Common myeloid progenitor, CD34-positive (primary cell): ENCODE measurements around the gene ANKRD6.

Source experiments
- CTCF ChIA-PET: fragments of 350-600 bp; sonication (Branson Sonifier 250); formaldehyde crosslinking; loops from one replicate; lab custom pipeline; 2021; ENCODE audit warnings: antibody characterized with exemption; lab: Charles Lee
- POLR2A ChIA-PET: fragments of 350-600 bp; sonication (Branson Sonifier 250); formaldehyde crosslinking; loops from one replicate; lab custom pipeline; 2021; ENCODE audit warnings: antibody characterized with exemption; lab: Charles Lee
- DNase-seq, 3 donors: peaks; one replicate each; pipeline versions ENCODE4 v3.0.0 to v3.0.0-alpha.2; 2013
- H3K27ac ChIP-seq, 2 experiments: 1 replicate in 1 of 2; 2 replicates in 1 of 2; pipeline ENCODE4 v1.7.0; 2013; ENCODE audit warnings: inconsistent platforms in 2 of 2, low read length in 2 of 2, mild to moderate bottlenecking in 2 of 2, low read depth in 1 of 2, moderate library complexity in 1 of 2; ENCODE audit not compliant: severe bottlenecking in 2 of 2, insufficient read depth in 1 of 2, poor library complexity in 1 of 2
- H3K27me3 ChIP-seq, 5 experiments: replicated peaks in 2 of 5; 1 replicate in 3 of 5; 2 replicates in 2 of 5; pipeline versions ENCODE4 v1.6.1 to v1.7.0; 2013; ENCODE audit warnings: low read length in 4 of 5, mild to moderate bottlenecking in 2 of 5, moderate library complexity in 2 of 5, inconsistent platforms in 1 of 5; ENCODE audit not compliant: insufficient read depth in 5 of 5, control insufficient read depth in 4 of 5
- H3K36me3 ChIP-seq, 4 experiments: 1 replicate in 2 of 4; 2 replicates in 2 of 4; pipeline versions ENCODE4 v1.6.1 to v1.7.0; 2013; ENCODE audit warnings: low read length in 3 of 4, control low read depth in 1 of 4, mild to moderate bottlenecking in 1 of 4; ENCODE audit not compliant: control insufficient read depth in 4 of 4, insufficient read depth in 4 of 4
- H3K4me1 ChIP-seq, 4 experiments: 1 replicate in 3 of 4; 2 replicates in 1 of 4; pipeline versions ENCODE4 v1.6.1 to v1.7.1; 2013; ENCODE audit warnings: low read length in 3 of 4, mild to moderate bottlenecking in 3 of 4, control low read depth in 1 of 4, inconsistent platforms in 1 of 4, moderate library complexity in 1 of 4; ENCODE audit not compliant: control insufficient read depth in 4 of 4, insufficient read depth in 4 of 4; ENCODE audit errors: control extremely low read depth in 1 of 4
- H3K4me3 ChIP-seq, 7 experiments: 1 replicate in 4 of 7; 2 replicates in 3 of 7; pipeline versions ENCODE4 v1.5.1 to v1.7.0; 2013; ENCODE audit warnings: mild to moderate bottlenecking in 7 of 7, low read length in 6 of 7, moderate library complexity in 6 of 7, inconsistent platforms in 2 of 7, low read depth in 2 of 7, control low read depth in 1 of 7; ENCODE audit not compliant: insufficient read depth in 4 of 7, control insufficient read depth in 1 of 7; ENCODE audit errors: extremely low read depth in 1 of 7
- H3K9me3 ChIP-seq, 5 experiments: 1 replicate in 4 of 5; 2 replicates in 1 of 5; pipeline versions ENCODE4 v1.6.1 to v1.7.1; 2013; ENCODE audit warnings: low read length in 4 of 5, mild to moderate bottlenecking in 2 of 5, inconsistent platforms in 1 of 5, low read depth in 1 of 5, moderate library complexity in 1 of 5; ENCODE audit not compliant: control insufficient read depth in 4 of 5, insufficient read depth in 2 of 5; ENCODE audit errors: control extremely low read depth in 1 of 5
- WGBS: methylation state at CpG from one replicate; pipeline ENCODE4 v1.1.5; 2013; ENCODE audit not compliant: insufficient coverage; 5-methylcytosine and 5-hydroxymethylcytosine counted together

The ANKRD6 gene

GRCh38 chr6:89508755-89509563 lies 76.0 kb downstream of the ANKRD6 start:
- ChIA-PET CTCF (interaction anchor here (0.7 to 4.6 kb wide), 3 partner anchors 11 to 101 kb away, joined by 3 to 20 read pairs (median 5); no protein-coding TSS in a partner anchor), POLR2A (no interaction called here)
- Histone ChIP-seq H3K27me3 (no peaks in the 10 kb centered on the region), H3K36me3 (no peaks in the 10 kb centered on the region), H3K9me3 (no peaks in the 10 kb centered on the region), H3K4me3 (no peak overlapping the region), H3K27ac (no peak overlapping the region), H3K4me1 (peaks cover 2 to 44% (median 17%) of the 10 kb centered on the region in 4 experiments)
- peak in 1 of 3 donors; percentile 12 for DNase-seq
- 94% methylated on average over 6 of the region's 8 CpGs for WGBS

DNA sequence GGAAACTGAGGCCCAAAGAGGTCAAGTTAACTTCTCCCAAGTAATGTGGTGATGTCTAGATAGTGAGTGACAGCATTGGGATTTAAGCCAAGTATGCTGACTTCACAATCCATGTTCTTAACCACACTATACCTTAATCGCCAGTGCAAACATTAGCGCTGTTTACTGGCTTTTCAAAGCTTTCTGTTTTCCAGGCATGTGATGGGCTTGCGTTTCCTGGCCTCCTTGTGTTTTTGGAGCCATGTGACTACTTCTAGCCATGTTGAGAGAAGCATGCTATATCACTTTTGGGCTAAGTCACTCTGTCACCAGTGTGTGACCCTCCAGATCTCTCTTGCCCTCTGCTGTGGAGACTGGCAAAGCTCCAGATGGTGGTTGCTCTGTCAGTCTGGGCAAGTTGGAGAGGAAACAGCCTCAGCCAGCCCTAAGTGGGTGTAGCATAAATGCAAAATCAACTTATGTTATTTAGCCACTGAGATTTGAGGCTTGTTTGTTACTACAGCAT lies 76.9 kb downstream of the ANKRD6 start:
- Histone ChIP-seq H3K4me3 (peak overlapping the region in 1 of 7 experiments; percentile 54), H3K4me1 (peaks cover 2 to 44% (median 17%) of the 10 kb centered on the region in 4 experiments), H3K27me3 (no peaks in the 10 kb centered on the region), H3K9me3 (no peaks in the 10 kb centered on the region), H3K27ac (no peak overlapping the region), H3K36me3 (no peaks in the 10 kb centered on the region)
- DNase-seq: peak; percentile 71 to 91 (median 91)
- ChIA-PET CTCF (interaction anchor here (4.6 kb wide), 1 partner anchor 13 kb away, joined by 20 read pairs; no protein-coding TSS in a partner anchor), POLR2A (no interaction called here)
- WGBS: 0% methylated on average over 3 of the region's 3 CpGs

GRCh38 chr6:89510393-89510792 lies 77.4 kb downstream of the ANKRD6 start:
- no peak overlapping the region for H3K4me3 ChIP-seq
- peaks cover 2 to 44% (median 17%) of the 10 kb centered on the region in 4 experiments for H3K4me1 ChIP-seq
- no CpG with 5 or more reads among the region's 1 CpG for WGBS
- no peak overlapping the region for H3K27ac ChIP-seq
- POLR2A ChIA-PET: no interaction called here
- no peaks in the 10 kb centered on the region for H3K9me3 ChIP-seq
- H3K27me3 ChIP-seq: no peaks in the 10 kb centered on the region
- CTCF ChIA-PET: interaction anchor here (4.6 kb wide), 1 partner anchor 14 kb away, joined by 20 read pairs; no protein-coding TSS in a partner anchor
- DNase-seq: no peak
- H3K36me3 ChIP-seq: no peaks in the 10 kb centered on the region

DNA sequence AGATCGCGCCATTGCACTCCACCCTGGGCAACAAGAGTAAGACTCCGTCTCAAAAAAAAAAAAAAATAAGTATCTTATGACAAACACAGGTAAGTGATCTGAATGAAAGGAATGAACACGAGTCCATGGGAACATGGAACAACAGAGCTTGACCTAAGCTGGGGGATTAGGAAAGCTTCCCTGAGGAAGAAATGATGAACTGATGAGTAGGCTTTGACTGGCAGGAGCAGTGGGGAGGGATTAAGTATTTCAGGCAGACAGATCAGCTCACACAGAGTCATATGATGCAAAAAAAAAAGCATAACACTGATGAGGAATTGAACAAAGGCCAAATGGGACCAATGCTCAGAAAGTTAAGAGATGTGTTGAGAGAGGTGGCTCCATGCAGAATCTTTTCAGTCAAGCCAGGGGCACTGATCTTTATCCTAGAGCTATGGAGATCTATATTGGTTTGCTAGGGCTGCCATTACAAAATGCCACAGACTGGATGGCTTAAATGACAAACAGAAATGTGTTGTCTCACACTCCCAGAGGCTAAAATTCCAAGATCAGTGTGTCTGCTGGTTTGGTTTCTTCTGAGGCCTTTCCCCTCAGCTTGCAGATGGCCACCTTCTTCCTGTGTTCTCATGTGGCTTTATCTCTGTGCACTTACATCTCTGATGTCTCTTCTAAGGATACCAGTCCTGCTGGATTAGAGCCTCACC lies 85.6 kb downstream of the ANKRD6 start:
- no peak overlapping the region for H3K27ac ChIP-seq
- CTCF ChIA-PET: interaction anchor here (0.6 to 0.7 kb wide), 2 partner anchors 10 to 1685 kb away, joined by 3 to 5 read pairs; no protein-coding TSS in a partner anchor

GRCh38 chr6:89520736-89521135 lies 87.8 kb downstream of the ANKRD6 start:
- ChIA-PET CTCF (interaction anchor here (1.2 to 2.1 kb wide), 3 partner anchors 13 to 20 kb away, joined by 3 to 6 read pairs (median 5); no protein-coding TSS in a partner anchor), POLR2A (no interaction called here)
- Histone ChIP-seq H3K4me3 (no peak overlapping the region), H3K4me1 (no peaks in the 10 kb centered on the region), H3K36me3 (no peaks in the 10 kb centered on the region), H3K27me3 (no peaks in the 10 kb centered on the region), H3K27ac (no peak overlapping the region), H3K9me3 (no peaks in the 10 kb centered on the region)
- no peak for DNase-seq

More for the DNA sequence above, 85.6 kb downstream of the ANKRD6 start:
- Histone ChIP-seq H3K4me1 (no peaks in the 10 kb centered on the region), H3K4me3 (no peak overlapping the region), H3K9me3 (no peaks in the 10 kb centered on the region), H3K36me3 (no peaks in the 10 kb centered on the region), H3K27me3 (no peaks in the 10 kb centered on the region)
- 100% methylated on average over 1 of the region's 4 CpGs for WGBS
- POLR2A ChIA-PET: no interaction called here
- no peak for DNase-seq

GRCh38 chr6:89522778-89523177 lies 89.8 kb downstream of the ANKRD6 start:
- POLR2A ChIA-PET: no interaction called here
- Histone ChIP-seq H3K27me3 (no peaks in the 10 kb centered on the region), H3K27ac (no peak overlapping the region), H3K9me3 (no peaks in the 10 kb centered on the region), H3K4me3 (no peak overlapping the region), H3K36me3 (no peaks in the 10 kb centered on the region), H3K4me1 (no peaks in the 10 kb centered on the region)
- CTCF ChIA-PET: no interaction called here
- no peak for DNase-seq
- WGBS: 100% methylated on average over 1 of the region's 2 CpGs
